HG03521 (cell line): ENCODE results near the gene AFF1.
"Not testable (repeated sequence)": the region's sequence is repeated elsewhere in the genome, so short reads cannot be mapped to it uniquely, and the experiment has no call there.

Source experiments
- ATAC-seq: cut with Tn5 transposase; IDR thresholded peaks from one replicate; pipeline ENCODE4 v1.9.1; 2021; ENCODE audit warnings: mild to moderate bottlenecking, moderate library complexity; ENCODE audit not compliant: unreplicated experiment

The AFF1 gene

GRCh38 chr4:87031920-87032319 is 97.1 kb downstream of the AFF1 start:
- no peak for ATAC-seq

GRCh38 chr4:87032884-87033533 is 98.2 kb downstream of the AFF1 start:
- no peak for ATAC-seq

- no peak for ATAC-seq
Measured at GRCh38 chr4:87033902-87034301, 99.1 kb downstream of the AFF1 start.

- ATAC-seq, result no peak
Measured at GRCh38 chr4:87034527-87034926, 99.7 kb downstream of the AFF1 start.

GRCh38 chr4:87035881-87036509 is 101.2 kb downstream of the AFF1 start:
- ATAC-seq, result no peak

- no peak for ATAC-seq
Measured at GRCh38 chr4:87036713-87037112, 101.9 kb downstream of the AFF1 start.

GRCh38 chr4:87037171-87037570 is 102.4 kb downstream of the AFF1 start:
- ATAC-seq, result not testable (repeated sequence)

- ATAC-seq, result no peak
Measured at GRCh38 chr4:87037671-87038334, 103.0 kb downstream of the AFF1 start.

GRCh38 chr4:87038837-87039615 is 104.2 kb downstream of the AFF1 start:
- no peak for ATAC-seq

GRCh38 chr4:87041141-87041540 is 106.3 kb downstream of the AFF1 start:
- ATAC-seq, result no peak

GRCh38 chr4:87042221-87042620 is 107.4 kb downstream of the AFF1 start:
- ATAC-seq, result no peak

- ATAC-seq, result no peak
Measured at GRCh38 chr4:87042986-87043820, 108.4 kb downstream of the AFF1 start.

- no peak for ATAC-seq
Measured at GRCh38 chr4:87044511-87045233, 109.9 kb downstream of the AFF1 start.

- ATAC-seq, result no peak
Measured at GRCh38 chr4:87045234-87045558, 110.4 kb downstream of the AFF1 start.

- ATAC-seq, result no peak
Measured at GRCh38 chr4:87045659-87046058, 110.8 kb downstream of the AFF1 start.

- ATAC-seq, result no peak
Measured at GRCh38 chr4:87046121-87046551, 111.3 kb downstream of the AFF1 start.

- ATAC-seq, result no peak
Measured at GRCh38 chr4:87047281-87047798, 112.5 kb downstream of the AFF1 start.

- no peak for ATAC-seq
Measured at GRCh38 chr4:87049508-87049907, 114.7 kb downstream of the AFF1 start.

- no peak for ATAC-seq
Measured at GRCh38 chr4:87050596-87050995, 115.8 kb downstream of the AFF1 start.
